HG03060 (cell line): ENCODE data around the gene PRR19.

Source experiments
- ATAC-seq: cut with Tn5 transposase; IDR thresholded peaks from one replicate; pipeline ENCODE4 v1.9.1; 2021; ENCODE audit warnings: low read depth, moderate number of reproducible peaks; ENCODE audit not compliant: unreplicated experiment

Gene PRR19

DNA sequence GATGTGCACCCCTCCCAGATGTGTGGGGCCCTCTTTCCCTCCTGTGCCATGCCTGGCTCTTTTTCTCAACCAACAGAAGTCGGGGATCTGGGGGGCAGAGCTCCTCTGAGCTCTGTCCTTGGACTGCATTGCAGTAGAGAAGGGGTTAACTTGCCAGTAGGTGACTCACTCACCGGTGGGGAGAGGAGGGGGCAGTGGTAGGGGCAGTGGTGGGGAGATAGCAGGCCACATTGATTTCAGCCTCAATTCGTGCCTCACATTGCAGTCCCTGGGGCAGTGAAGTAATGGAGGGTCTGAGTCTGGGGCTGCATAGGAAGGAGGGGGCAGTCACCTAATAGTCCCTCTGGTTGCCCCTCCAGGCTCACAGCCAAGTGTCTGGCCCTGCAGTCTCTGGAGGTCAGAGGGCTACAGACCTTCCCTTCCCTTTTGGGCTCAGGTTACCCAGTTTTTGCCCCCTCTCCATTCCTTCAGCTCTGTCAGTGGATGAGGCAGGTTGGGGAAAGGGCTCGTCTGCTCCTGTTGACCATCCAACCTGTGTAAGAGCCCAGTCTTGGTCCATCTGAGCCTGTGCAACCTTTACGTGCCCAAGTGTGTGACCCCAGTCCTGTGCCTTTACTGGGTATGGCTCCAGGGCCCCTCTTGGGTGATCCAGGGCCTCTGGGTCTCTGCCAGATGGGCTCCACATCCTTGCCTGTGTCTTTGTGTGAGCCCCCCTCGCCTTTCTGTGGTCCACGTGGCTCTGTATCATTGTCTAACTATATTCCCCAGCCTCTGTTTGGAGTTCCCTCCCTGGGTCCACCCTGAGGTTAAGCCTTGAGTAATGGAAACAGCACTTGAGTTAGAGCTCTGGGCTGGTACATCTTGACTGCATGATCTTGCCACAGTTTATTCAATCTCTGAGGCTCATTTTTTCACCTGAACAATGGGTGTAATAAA lies 19.8 kb upstream of the PRR19 start:
- no peak for ATAC-seq

DNA sequence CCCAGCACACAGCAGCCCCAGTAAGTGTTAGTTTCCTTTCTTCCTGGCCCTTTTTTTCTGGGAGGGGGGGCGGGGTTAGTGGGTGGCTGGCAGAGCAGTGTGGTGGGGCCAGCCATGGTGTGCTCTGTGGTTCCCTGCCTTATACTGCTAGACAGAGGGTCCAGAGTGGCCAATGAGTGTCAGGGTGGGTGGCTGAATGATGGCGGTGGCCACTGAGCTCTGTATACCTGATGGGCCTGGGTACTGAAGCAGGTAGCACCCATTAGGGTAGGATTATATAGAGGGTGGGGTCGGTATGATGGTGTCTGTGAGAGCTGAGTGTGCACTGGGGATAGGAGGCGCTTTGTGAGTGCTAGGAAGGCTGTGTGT lies 19.1 kb upstream of the PRR19 start:
- ATAC-seq = no peak

DNA sequence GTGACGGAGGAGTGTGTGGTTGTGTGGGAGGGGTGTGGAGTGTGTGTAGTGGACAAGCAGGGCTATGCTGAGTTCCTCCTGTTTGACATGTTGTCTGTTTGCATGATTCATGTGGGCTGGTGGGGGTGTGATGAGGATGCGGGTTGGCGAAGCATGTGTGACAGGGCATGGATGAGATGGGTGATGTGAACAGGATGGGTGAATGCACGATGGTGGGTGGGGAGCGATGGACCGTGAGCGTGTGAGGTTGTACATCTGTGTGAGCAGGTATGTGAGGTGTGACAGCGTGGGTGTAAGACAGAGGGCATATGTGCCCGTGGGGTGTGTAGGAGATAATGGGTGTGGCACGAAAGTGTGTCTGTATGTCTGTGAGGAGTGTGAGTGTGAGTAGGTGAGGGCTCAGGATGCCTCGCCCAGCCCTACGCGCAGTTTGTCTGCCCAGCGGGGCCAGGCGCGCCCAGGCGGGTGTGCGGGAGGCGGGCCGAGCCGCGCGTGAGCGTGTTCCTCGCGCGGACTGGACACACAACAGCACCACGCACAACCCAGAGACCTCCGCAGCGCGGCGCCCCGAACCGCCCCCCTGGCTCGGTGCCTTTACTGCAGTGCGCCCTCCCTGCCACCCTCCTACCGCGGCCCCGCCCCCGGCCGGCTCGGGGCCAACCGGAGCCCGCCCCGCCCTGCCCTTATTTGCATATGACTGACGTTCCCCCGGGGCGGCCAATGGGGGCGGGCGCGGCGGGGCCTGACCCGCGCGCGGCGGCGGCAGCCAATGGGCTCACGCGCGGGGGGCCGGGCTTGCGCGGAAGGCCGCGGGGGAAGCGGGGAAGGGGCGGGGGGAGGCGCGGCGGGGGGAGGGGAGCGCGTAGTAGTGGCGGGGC lies 18.5 kb upstream of the PRR19 start:
- peak; percentile 27 for ATAC-seq

- no peak for ATAC-seq
These were observed 17.8 kb upstream of the PRR19 start for GRCh38 chr19:42284066-42284501.

DNA sequence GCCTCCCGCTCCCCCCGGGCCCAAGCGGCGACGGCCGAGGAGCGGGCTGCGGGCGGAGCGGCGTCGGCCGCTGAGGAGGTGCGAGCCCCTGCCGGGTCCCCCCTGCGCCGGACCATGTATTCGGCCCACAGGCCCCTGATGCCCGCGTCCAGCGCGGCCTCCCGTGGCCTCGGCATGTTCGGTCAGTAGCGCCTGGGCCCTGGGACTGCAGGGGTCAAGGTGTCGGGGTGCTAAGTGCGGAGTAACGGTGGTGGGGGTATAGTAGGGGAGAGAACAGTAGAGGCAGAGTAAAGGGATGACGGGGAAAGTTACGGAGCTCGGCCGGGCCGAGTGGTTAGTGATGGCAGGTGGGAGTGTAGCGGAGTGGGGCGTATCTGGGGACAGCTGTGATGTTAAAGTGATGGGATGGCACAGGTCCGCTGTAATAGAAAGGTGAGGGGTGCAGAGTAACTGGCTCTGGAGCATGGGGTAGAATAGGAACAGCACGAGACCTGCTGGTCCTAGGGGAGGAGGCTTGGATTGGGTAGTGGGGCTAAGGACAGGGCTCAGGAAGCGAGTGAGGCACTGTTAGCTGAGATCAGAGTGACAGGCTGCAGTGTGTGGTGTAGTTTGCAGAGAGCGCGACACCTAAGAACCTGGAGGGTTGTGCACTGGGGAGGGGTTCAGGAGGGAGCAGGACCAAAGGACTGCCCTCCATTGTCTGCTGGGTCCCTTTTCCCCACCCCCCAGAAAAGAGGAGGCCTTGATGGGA lies 17.2 kb upstream of the PRR19 start:
- no peak for ATAC-seq

DNA sequence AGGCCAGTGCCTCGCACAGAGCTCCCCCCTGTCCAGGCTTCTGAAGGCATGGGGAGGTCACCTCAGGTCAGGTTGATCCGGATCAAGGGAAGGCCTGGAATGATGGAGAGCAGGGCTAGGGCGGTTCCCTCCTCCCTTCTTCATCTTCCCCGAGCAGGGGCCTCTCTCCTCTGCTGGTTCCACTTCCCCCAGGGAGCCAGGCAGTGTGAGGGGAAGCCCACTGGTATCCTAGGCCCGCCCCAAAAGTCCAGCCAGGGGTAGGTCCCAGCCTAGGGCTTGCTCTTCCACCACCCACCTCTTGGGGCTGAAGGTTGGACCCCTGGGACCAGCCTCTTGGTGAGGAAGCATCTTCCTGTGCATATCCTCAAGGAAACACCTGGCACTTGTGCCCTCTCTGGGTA lies 16.4 kb upstream of the PRR19 start:
- ATAC-seq = no peak

GRCh38 chr19:42285988-42286348 lies 16.0 kb upstream of the PRR19 start:
- ATAC-seq = no peak

GRCh38 chr19:42286349-42287016 lies 15.4 kb upstream of the PRR19 start:
- ATAC-seq = no peak

GRCh38 chr19:42287017-42287826 lies 14.7 kb upstream of the PRR19 start:
- ATAC-seq = no peak

GRCh38 chr19:42287827-42288107 lies 14.2 kb upstream of the PRR19 start:
- ATAC-seq = no peak

DNA sequence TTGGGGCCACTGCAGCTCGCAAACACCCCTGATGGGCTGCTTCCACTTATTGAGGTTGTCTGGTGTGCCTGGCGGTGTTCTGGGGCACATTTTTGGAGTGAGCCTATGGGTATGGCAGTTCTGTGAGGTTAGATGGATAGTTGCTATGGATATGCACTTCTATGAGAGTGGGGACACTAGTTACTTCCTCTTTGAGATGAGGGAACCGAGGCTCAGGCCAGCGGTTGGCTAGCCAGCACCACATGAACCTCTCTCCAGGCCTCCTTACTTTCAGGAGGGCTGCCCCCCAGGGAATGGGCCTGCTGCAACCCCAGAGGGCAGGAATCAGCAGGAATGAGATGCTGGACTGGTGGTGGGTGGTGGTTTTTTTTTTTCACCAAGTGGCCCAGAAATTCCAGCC lies 13.5 kb upstream of the PRR19 start:
- no peak for ATAC-seq

- no peak for ATAC-seq
These were observed 12.9 kb upstream of the PRR19 start for GRCh38 chr19:42288881-42289555.

- no peak for ATAC-seq
These were observed 12.3 kb upstream of the PRR19 start for GRCh38 chr19:42289556-42290041.

GRCh38 chr19:42290136-42290522 lies 11.8 kb upstream of the PRR19 start:
- ATAC-seq = no peak

GRCh38 chr19:42290523-42291434 lies 11.2 kb upstream of the PRR19 start:
- ATAC-seq = no peak

DNA sequence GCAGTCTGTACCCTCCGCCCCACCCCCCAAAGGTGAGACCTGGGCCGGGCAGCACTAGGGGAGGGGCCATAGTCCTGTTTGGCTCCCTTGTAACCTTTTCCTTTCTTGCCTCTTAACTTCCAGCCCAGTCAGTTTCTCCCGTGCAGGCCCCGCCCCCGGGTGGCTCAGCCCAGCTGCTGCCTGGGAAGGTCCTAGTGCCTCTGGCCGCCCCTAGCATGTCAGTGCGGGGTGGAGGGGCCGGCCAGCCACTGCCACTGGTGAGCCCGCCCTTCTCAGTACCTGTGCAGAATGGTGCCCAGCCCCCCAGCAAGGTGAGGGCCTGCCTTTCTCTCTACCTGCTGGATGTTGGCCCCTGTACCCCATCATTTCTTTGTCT lies 10.5 kb upstream of the PRR19 start:
- no peak for ATAC-seq

GRCh38 chr19:42292042-42292960 lies 9.6 kb upstream of the PRR19 start:
- ATAC-seq = no peak
